NT2/D1 (cell line): ENCODE data around the gene HES7.

Experiments used
- DNase-seq: peaks from one replicate; pipeline ENCODE4 v3.0.0-alpha.2; 2011; ENCODE audit warnings: low read depth, low spot score
- H3K27me3 ChIP-seq: 2 replicates; pipeline ENCODE4 v1.6.0; 2011; ENCODE audit warnings: mild to moderate bottlenecking; ENCODE audit not compliant: insufficient read length, insufficient read depth
- H3K36me3 ChIP-seq: 2 replicates; pipeline ENCODE4 v1.6.1; 2011; ENCODE audit warnings: mild to moderate bottlenecking, low read length, mixed read lengths; ENCODE audit not compliant: insufficient read depth, insufficient read length
- H3K4me1 ChIP-seq: 2 replicates; pipeline ENCODE4 v1.5.1; 2011; ENCODE audit not compliant: insufficient read depth, insufficient read length
- H3K4me3 ChIP-seq: 2 replicates; pipeline ENCODE4 v1.5.1; 2011; ENCODE audit warnings: low read depth; ENCODE audit not compliant: insufficient read length
- H3K9ac ChIP-seq: 2 replicates; pipeline ENCODE4 v1.6.0; 2011; ENCODE audit warnings: low read depth; ENCODE audit not compliant: insufficient read length
- H3K9me3 ChIP-seq: 2 replicates; pipeline ENCODE4 v1.5.1; 2011; ENCODE audit warnings: mild to moderate bottlenecking, low read length; ENCODE audit not compliant: insufficient read depth
- SUZ12 ChIP-seq: IDR thresholded peaks from 2 replicates; pipeline ENCODE4 v1.6.1; 2011; ENCODE audit not compliant: insufficient read length, insufficient read depth; ENCODE audit errors: extremely low read depth
- YY1 ChIP-seq: IDR thresholded peaks from 2 replicates; pipeline ENCODE4 v1.6.1; 2011; ENCODE audit not compliant: insufficient read length, insufficient read depth
- ZNF274 ChIP-seq: IDR thresholded peaks from 2 replicates; pipeline ENCODE4 v1.6.1; 2011; ENCODE audit warnings: mild to moderate bottlenecking, low read depth, low read length

Gene HES7

DNA sequence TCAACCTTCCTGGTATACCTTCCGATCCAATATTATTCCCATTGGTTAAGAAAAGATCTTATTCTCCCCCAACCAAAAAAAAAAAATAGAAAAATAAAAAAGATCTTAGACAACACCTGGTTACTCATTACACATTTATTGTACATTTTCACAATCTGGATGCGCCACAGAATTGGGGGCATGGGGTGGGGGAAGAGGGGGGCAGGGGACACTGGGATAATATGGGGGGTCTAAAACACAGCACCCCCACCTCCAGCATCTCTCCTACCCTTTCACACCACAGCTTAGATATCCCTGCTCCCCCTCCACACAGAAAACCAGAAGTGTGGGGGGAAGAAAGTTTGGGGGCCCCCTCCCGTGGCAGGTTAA, 35.1 kb upstream of the HES7 start:
- H3K36me3 ChIP-seq: peaks cover 27% of the 10 kb centered on the region
- H3K9me3 ChIP-seq: no peaks in the 10 kb centered on the region
- no peak for TF ChIP-seq SUZ12
- no peak for TF ChIP-seq ZNF274
- TF ChIP-seq YY1: no peak
- no peaks in the 10 kb centered on the region for H3K27me3 ChIP-seq
- peaks cover 14% of the 10 kb centered on the region for H3K4me1 ChIP-seq
- no peak overlapping the region for H3K9ac ChIP-seq
- no peak for DNase-seq
- no peak overlapping the region for H3K4me3 ChIP-seq

DNA sequence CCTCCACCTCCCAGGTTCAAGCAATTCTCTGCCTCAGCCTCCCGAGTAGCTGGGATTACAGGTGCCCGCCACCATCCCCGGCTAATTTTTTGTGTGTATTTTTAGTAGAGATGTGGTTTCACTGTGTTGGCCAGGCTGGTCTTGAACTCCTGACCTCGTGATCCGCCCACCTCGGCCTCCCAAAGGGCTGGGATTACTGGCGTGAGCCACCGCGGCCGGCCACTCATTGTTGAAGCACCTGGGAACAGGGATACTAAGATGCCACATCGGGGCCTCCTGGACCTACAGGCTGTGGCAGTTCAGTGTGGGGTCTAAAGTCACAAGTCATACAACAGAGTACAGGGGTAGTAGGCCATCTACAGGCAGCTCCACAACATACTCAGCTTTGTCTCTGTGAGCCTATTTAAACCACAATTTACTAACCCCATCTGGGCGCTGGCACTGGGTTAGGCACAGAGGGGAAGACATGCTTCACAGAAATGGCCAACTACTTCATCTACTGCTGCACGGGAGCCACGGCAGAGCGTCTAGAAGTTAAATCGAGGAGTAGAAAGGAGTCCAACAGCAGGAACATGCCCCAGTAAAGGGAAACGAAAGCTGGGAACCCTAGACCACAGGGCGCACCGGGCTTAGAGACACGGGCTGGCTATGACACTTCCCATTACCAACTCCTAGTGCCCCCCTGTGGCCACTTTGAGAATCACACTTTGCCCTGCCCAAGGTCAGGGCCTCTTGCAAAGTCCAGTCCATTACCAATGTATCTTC, 34.5 kb upstream of the HES7 start:
- TF ChIP-seq ZNF274: no peak
- TF ChIP-seq YY1: no peak
- TF ChIP-seq SUZ12: no peak
- Histone ChIP-seq H3K4me1 (peaks cover 12% of the 10 kb centered on the region), H3K36me3 (peaks cover 27% of the 10 kb centered on the region), H3K9ac (no peak overlapping the region), H3K27me3 (no peaks in the 10 kb centered on the region), H3K4me3 (no peak overlapping the region), H3K9me3 (no peaks in the 10 kb centered on the region)
- no peak for DNase-seq

DNA sequence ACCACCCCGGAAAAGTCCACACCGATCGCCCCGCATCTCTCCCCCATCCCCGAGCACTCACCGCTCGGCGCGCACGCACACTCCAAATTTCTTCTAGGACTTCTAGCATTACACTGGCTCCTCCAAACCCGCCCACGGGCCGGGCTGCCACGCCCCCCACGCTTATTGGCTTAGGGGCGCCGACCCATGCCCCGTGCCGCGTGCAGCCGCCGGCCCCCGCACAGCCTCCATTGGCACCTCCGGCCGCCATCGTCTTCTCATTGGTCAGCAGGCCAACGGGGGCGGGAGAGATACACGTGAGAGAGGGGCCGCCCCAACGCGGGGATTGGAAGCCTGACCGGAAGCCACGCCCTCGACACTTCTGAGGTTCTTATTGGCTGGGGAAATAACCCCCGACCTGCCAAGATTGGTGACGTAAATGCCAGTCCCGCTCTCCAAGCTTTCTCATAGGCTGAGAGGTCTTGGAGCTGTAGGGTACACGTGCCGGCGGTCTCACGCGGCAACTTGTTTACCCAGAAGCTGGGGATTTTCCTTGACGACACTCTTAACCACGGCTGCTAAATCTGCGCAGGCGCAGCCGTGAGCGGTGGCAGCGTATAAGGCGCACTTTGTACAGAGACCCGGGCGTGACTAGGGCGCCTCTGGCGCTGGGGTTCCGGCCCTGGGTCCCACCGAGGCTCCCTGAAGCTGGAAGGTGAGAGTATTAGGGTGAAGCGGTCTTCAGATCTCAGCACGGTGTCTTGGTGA, 32.5 kb upstream of the HES7 start:
- H3K9me3 ChIP-seq: no peaks in the 10 kb centered on the region
- peak overlapping the region; percentile 85 for H3K9ac ChIP-seq
- H3K27me3 ChIP-seq: no peaks in the 10 kb centered on the region
- peak overlapping the region; percentile 74 for H3K4me3 ChIP-seq
- DNase-seq: peak; percentile 99
- peaks cover 21% of the 10 kb centered on the region for H3K36me3 ChIP-seq
- peaks cover 14% of the 10 kb centered on the region for H3K4me1 ChIP-seq
- TF ChIP-seq YY1 (no peak), SUZ12 (no peak), ZNF274 (no peak)

DNA sequence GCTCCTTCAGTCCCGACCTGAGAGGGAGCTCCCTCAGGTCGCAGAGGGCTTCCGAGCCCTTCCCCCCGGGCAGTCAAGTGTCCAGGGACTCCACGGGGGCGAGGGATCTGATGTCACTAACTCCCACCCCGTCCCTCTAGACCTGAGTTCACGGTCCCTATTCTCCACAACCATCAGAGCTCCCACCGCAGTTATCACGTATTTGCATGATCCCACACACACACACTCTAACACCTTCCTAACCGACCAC, 32.0 kb upstream of the HES7 start:
- peaks cover 11% of the 10 kb centered on the region for H3K4me1 ChIP-seq
- no peak for TF ChIP-seq ZNF274
- TF ChIP-seq SUZ12: no peak
- no peak for TF ChIP-seq YY1
- H3K9me3 ChIP-seq: no peaks in the 10 kb centered on the region

DNA sequence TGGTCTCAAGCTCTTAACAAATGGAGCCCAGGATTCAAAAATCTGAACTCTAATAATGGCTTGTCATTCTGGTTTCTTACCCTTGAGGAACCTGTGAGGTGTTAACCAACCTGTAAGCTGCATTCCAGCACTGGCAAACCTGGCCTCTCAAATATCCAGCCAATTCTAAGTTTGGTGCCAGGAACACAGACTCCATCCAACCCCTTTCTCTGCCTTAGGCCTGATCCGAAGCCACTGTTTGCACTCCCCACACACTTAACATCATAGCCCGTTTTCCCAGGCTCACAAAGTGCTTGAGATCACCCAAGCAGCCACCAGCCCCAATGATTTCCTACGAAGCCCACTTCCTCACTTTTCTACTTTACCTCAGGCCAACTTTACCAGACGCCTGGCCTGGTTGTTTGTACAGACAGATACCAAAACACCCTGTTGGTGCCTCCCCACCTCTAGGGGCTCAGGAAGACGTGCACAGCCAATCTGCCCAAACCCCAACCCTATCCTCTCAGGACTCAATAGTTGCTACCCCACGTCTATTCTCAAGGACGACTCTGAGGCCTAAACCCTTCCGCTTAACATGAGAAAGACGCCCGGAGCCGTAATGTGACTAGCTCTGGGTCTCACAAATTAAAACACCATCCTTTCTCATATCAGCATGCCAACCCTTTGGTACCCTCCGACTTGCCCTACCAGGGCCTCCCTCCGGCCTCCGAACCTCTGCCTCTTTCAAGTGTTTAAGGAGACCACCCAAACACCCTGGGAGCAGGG, 31.5 kb upstream of the HES7 start:
- TF ChIP-seq SUZ12 (no peak), ZNF274 (no peak), YY1 (no peak)
- Histone ChIP-seq H3K27me3 (no peaks in the 10 kb centered on the region), H3K4me3 (peak overlapping the region; percentile 74), H3K9ac (peak overlapping the region; percentile 66), H3K9me3 (no peaks in the 10 kb centered on the region), H3K36me3 (peaks cover 14% of the 10 kb centered on the region), H3K4me1 (peaks cover 9% of the 10 kb centered on the region)
- no peak for DNase-seq

More for the DNA sequence above, 32.0 kb upstream of the HES7 start:
- H3K4me3 ChIP-seq: peak overlapping the region; percentile 74
- no peaks in the 10 kb centered on the region for H3K27me3 ChIP-seq
- no peak for DNase-seq
- H3K9ac ChIP-seq: peak overlapping the region; percentile 66
- peaks cover 16% of the 10 kb centered on the region for H3K36me3 ChIP-seq

DNA sequence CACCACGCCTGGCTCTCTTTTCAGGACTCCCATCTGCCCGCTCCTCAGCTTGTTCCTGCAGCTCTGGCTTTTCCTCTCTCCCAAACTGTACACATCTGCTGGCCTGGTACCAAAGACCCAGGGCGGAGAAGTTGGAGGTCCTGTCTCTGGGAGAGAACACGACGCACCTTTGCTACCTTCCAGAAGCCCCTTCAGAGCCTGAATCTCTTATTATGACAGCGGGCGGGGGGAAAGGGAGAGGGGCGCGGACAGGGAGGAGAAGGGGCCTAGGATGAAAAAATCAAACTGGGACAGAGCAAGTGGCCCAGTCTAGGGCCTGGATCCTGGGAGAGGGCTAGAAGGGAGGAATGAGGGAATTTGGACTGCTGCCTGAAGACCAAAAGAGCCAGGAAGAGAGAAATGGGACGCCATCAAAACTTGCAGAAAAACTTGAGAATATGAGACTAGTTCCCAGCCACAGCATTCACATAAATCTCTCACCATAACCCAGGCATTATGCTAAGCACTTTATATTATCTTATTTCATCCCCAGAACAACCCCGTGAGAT, 30.8 kb upstream of the HES7 start:
- H3K4me3 ChIP-seq: peak overlapping the region; percentile 74
- H3K36me3 ChIP-seq: peaks cover 16% of the 10 kb centered on the region
- H3K4me1 ChIP-seq: peaks cover 9% of the 10 kb centered on the region
- DNase-seq: no peak
- TF ChIP-seq SUZ12 (no peak), ZNF274 (no peak), YY1 (no peak)
- peak overlapping the region; percentile 53 for H3K9ac ChIP-seq
- H3K27me3 ChIP-seq: no peaks in the 10 kb centered on the region
- H3K9me3 ChIP-seq: no peaks in the 10 kb centered on the region
